H1 (cell line): ENCODE data around the gene RASAL2. TPM values are rescaled to one million over a fixed set of nuclear protein-coding genes. Genes with fewer than 3 reads are reported as not detected.

ENCODE experiments used
- CTCF ChIA-PET: fragments of 300-600 bp; sonication (Branson Sonifier 250); formaldehyde crosslinking; loops from one replicate; lab custom pipeline; 2021; ENCODE audit not compliant: partially characterized antibody; lab: Charles Lee
- POLR2A ChIA-PET: fragments of 300-600 bp; sonication (Branson Sonifier 250); formaldehyde crosslinking; loops from one replicate; lab custom pipeline; 2021; ENCODE audit warnings: inconsistent platforms; ENCODE audit not compliant: partially characterized antibody; lab: Charles Lee
- DNase-seq, 2 experiments: peaks; one replicate each; pipeline versions ENCODE4 v3.0.0 to v3.0.0-alpha.2; 2010 to 2022; ENCODE audit warnings: low spot score in 2 of 2, low read depth in 1 of 2, mixed read lengths in 1 of 2
- FAIRE-seq: peaks from 2 replicates; lab custom pipeline; 2011; peaks lifted over from hg19 to GRCh38; lab: Jason Lieb, UNC
- H2AFZ ChIP-seq: 2 replicates; pipeline ENCODE4 v1.8.1; 2012; ENCODE audit warnings: low read length, inconsistent platforms
- H2AK5ac ChIP-seq: 2 replicates; pipeline ENCODE4 v1.6.1; 2013; ENCODE audit warnings: low read depth, low read length
- H2BK120ac ChIP-seq: replicated peaks from 2 replicates; pipeline ENCODE3; 2013; ENCODE audit warnings: low read depth, low read length, inconsistent platforms
- H2BK12ac ChIP-seq: 2 replicates; pipeline ENCODE4 v1.6.1; 2013; ENCODE audit warnings: low read depth, low read length
- H2BK15ac ChIP-seq: 2 replicates; pipeline ENCODE4 v1.6.1; 2013; ENCODE audit warnings: low read length
- H2BK20ac ChIP-seq: 2 replicates; pipeline ENCODE4 v1.6.1; 2013; ENCODE audit warnings: low read length
- H2BK5ac ChIP-seq: 2 replicates; pipeline ENCODE4 v1.6.1; 2013; ENCODE audit warnings: low read depth, low read length
- H3K14ac ChIP-seq: 2 replicates; pipeline ENCODE4 v1.6.1; 2013; ENCODE audit warnings: inconsistent platforms; ENCODE audit not compliant: insufficient read length
- H3K18ac ChIP-seq: 2 replicates; pipeline ENCODE4 v1.6.1; 2013; ENCODE audit warnings: low read length; ENCODE audit errors: extremely low read depth
- H3K23ac ChIP-seq: 2 replicates; pipeline ENCODE4 v1.6.1; 2013; ENCODE audit warnings: inconsistent platforms; ENCODE audit not compliant: insufficient read length
- H3K23me2 ChIP-seq: 2 replicates; pipeline ENCODE4 v1.6.1; 2013; ENCODE audit warnings: low read depth, low read length
- H3K27ac ChIP-seq: 2 replicates; pipeline ENCODE4 v1.6.1; 2011; ENCODE audit warnings: low read depth, low read length, inconsistent platforms
- H3K27me3 ChIP-seq, 4 experiments: replicated peaks in 1 of 4; 1 replicate in 1 of 4; 2 replicates in 3 of 4; pipeline versions ENCODE4 v1.6.1 to v1.8.1; 2011 to 2013; ENCODE audit warnings: low read length in 3 of 4, mild to moderate bottlenecking in 3 of 4, inconsistent platforms in 2 of 4, mixed read lengths in 2 of 4, moderate library complexity in 1 of 4; ENCODE audit not compliant: control insufficient read depth in 3 of 4, insufficient read depth in 3 of 4; ENCODE audit errors: extremely low read depth in 1 of 4
- H3K36me3 ChIP-seq, 4 experiments: 2 replicates each; pipeline versions ENCODE4 v1.6.1 to v1.8.1; 2011 to 2013; ENCODE audit warnings: mild to moderate bottlenecking in 4 of 4, low read length in 3 of 4, moderate library complexity in 2 of 4, control low read depth in 1 of 4, inconsistent platforms in 1 of 4; ENCODE audit not compliant: insufficient read depth in 4 of 4, control insufficient read depth in 2 of 4
- H3K4ac ChIP-seq: replicated peaks from 2 replicates; pipeline ENCODE3; 2013; ENCODE audit warnings: low read length, low read depth, mixed read lengths, inconsistent platforms; ENCODE audit not compliant: insufficient read length
- H3K4me1 ChIP-seq, 4 experiments: replicated peaks in 1 of 4; 1 replicate in 1 of 4; 2 replicates in 3 of 4; pipeline versions ENCODE4 v1.6.1 to v1.8.1; 2011 to 2013; ENCODE audit warnings: low read length in 3 of 4, inconsistent platforms in 2 of 4, mixed read lengths in 1 of 4; ENCODE audit not compliant: insufficient read depth in 4 of 4, control insufficient read depth in 3 of 4
- H3K4me2 ChIP-seq, 2 experiments: 2 replicates each; pipeline versions ENCODE4 v1.6.1 to v1.8.1; 2011 to 2013; ENCODE audit warnings: low read depth in 2 of 2, low read length in 2 of 2, control low read depth in 1 of 2, inconsistent platforms in 1 of 2, mild to moderate bottlenecking in 1 of 2; ENCODE audit not compliant: insufficient read depth in 1 of 2
- H3K4me3 ChIP-seq, 4 experiments: fragments of 200-600, 300-600 bp in 1 of 4; sonication (generic), shearing (Covaris generic), sonication (Bioruptor Twin) in 1 of 4; 2 replicates each; pipeline versions ENCODE4 v1.5.1 to v1.8.1; 2011 to 2016; ENCODE audit warnings: low read length in 4 of 4, low read depth in 3 of 4, control low read depth in 2 of 4, inconsistent platforms in 2 of 4, mild to moderate bottlenecking in 2 of 4, mixed read lengths in 1 of 4, moderate library complexity in 1 of 4; ENCODE audit not compliant: insufficient read depth in 2 of 4; ENCODE audit errors: extremely low read depth in 1 of 4
- H3K56ac ChIP-seq: replicated peaks from 2 replicates; pipeline ENCODE3; 2013; ENCODE audit warnings: low read depth, mild to moderate bottlenecking, mixed read lengths, low read length, inconsistent platforms; ENCODE audit not compliant: insufficient read length
- H3K79me1 ChIP-seq: 2 replicates; pipeline ENCODE4 v1.6.1; 2013; ENCODE audit warnings: low read depth, low read length, control low read depth
- H3K79me2 ChIP-seq, 2 experiments: 2 replicates each; pipeline versions ENCODE4 v1.6.1 to v1.8.1; 2012 to 2013; ENCODE audit warnings: low read length in 2 of 2, mild to moderate bottlenecking in 2 of 2, inconsistent platforms in 1 of 2; ENCODE audit not compliant: insufficient read depth in 2 of 2, control insufficient read depth in 1 of 2
- H3K9ac ChIP-seq, 4 experiments: replicated peaks in 1 of 4; 1 replicate in 1 of 4; 2 replicates in 3 of 4; pipeline versions ENCODE4 v1.6.1 to v1.8.1; 2011 to 2013; ENCODE audit warnings: low read depth in 3 of 4, low read length in 3 of 4, control low read depth in 2 of 4, mild to moderate bottlenecking in 2 of 4, moderate library complexity in 2 of 4, inconsistent platforms in 1 of 4; ENCODE audit errors: extremely low read depth in 1 of 4
- H3K9me3 ChIP-seq, 2 experiments: 2 replicates each; pipeline versions ENCODE4 v1.6.1 to v1.8.1; 2012 to 2013; ENCODE audit warnings: mild to moderate bottlenecking in 2 of 2, moderate library complexity in 2 of 2, control low read depth in 1 of 2, inconsistent platforms in 1 of 2, low read depth in 1 of 2, low read length in 1 of 2, mixed read lengths in 1 of 2; ENCODE audit not compliant: insufficient read depth in 2 of 2
- H4K20me1 ChIP-seq, 2 experiments: replicated peaks in 1 of 2; 2 replicates each; pipeline versions ENCODE3 to v1.8.1; 2011 to 2013; ENCODE audit warnings: inconsistent platforms in 2 of 2, low read length in 2 of 2, mild to moderate bottlenecking in 1 of 2; ENCODE audit not compliant: insufficient read depth in 2 of 2, control insufficient read depth in 1 of 2
- H4K5ac ChIP-seq: 2 replicates; pipeline ENCODE4 v1.6.1; 2013; ENCODE audit warnings: low read length, low read depth, mixed read lengths, inconsistent platforms; ENCODE audit not compliant: insufficient read length
- H4K8ac ChIP-seq: 2 replicates; pipeline ENCODE4 v1.8.0; 2013; ENCODE audit warnings: mild to moderate bottlenecking, moderate library complexity, low read length, inconsistent platforms; ENCODE audit not compliant: insufficient read depth; ENCODE audit errors: extremely low read depth
- H4K91ac ChIP-seq: replicated peaks from 2 replicates; pipeline ENCODE3; 2013; ENCODE audit warnings: low read length, mixed read lengths, inconsistent platforms; ENCODE audit not compliant: insufficient read length
- BCL11A ChIP-seq, 2 experiments: IDR thresholded peaks; one replicate each; pipeline ENCODE4 v1.6.1; 2011; ENCODE audit warnings: low read depth in 2 of 2, low read length in 2 of 2, mild to moderate bottlenecking in 2 of 2
- CBX5 ChIP-seq: fragments of 300-800, 300-1000 bp; sonication (generic); IDR thresholded peaks from 2 replicates; pipeline ENCODE4 v1.7.1; 2016; ENCODE audit warnings: antibody characterized with exemption, low read length, low read depth
- CBX8 ChIP-seq: fragments of 300-800, 300-1000 bp; sonication (generic); IDR thresholded peaks from 2 replicates; pipeline ENCODE4 v1.7.1; 2016; ENCODE audit warnings: low read depth, low read length, borderline replicate concordance
- EGR1 ChIP-seq: IDR thresholded peaks from 2 replicates; pipeline ENCODE4 v1.6.1; 2011; ENCODE audit warnings: low read depth, low read length, borderline replicate concordance
- EP300 ChIP-seq, 2 experiments: IDR thresholded peaks; 1 replicate in 1 of 2; 2 replicates in 1 of 2; pipeline ENCODE4 v1.6.1; 2011 to 2012; ENCODE audit warnings: low read depth in 2 of 2, low read length in 2 of 2, mild to moderate bottlenecking in 2 of 2, borderline replicate concordance in 1 of 2, inconsistent platforms in 1 of 2, moderate library complexity in 1 of 2
- FOSL1 ChIP-seq: IDR thresholded peaks from 2 replicates; pipeline ENCODE4 v1.6.1; 2011; ENCODE audit warnings: mild to moderate bottlenecking, low read depth, low read length, moderate library complexity; ENCODE audit not compliant: insufficient read depth
- RNF2 ChIP-seq: fragments of 200-900, 300-1000 bp; sonication (generic); IDR thresholded peaks from 2 replicates; pipeline ENCODE4 v1.7.1; 2016; ENCODE audit warnings: borderline replicate concordance, low read depth, mild to moderate bottlenecking, antibody characterized with exemption, low read length; ENCODE audit not compliant: poor library complexity, severe bottlenecking; ENCODE audit errors: missing control alignments
- SP2 ChIP-seq: IDR thresholded peaks from 2 replicates; pipeline ENCODE4 v1.6.1; 2012; ENCODE audit warnings: mild to moderate bottlenecking, low read length, inconsistent platforms
- SP4 ChIP-seq: IDR thresholded peaks from 2 replicates; pipeline ENCODE4 v1.6.1; 2012; ENCODE audit warnings: low read length, inconsistent platforms
- SUZ12 ChIP-seq: fragments of 200-600 bp; sonication (generic); IDR thresholded peaks from 2 replicates; pipeline ENCODE4 v1.6.1; 2012; ENCODE audit warnings: mild to moderate bottlenecking, inconsistent platforms, low read length, moderate library complexity, mixed read lengths
- TBP ChIP-seq: IDR thresholded peaks from 2 replicates; pipeline ENCODE4 v1.6.1; 2011; ENCODE audit warnings: low read depth, low read length, improper control_type of control experiment
- ZNF274 ChIP-seq: IDR thresholded peaks from 2 replicates; pipeline ENCODE4 v1.7.0; 2012; ENCODE audit warnings: low read length, borderline replicate concordance; ENCODE audit errors: extremely low read depth
- WGBS, 2 experiments: shearing (Covaris generic) in 1 of 2; methylation state at CpG; one replicate each; pipeline versions ENCODE4 v1.1.6 to v1.1.7; 2013 to 2015; ENCODE audit warnings: low lambda C conversion rate in 2 of 2, mixed read lengths in 2 of 2, inconsistent platforms in 1 of 2, low coverage in 1 of 2, missing lambda C conversion rate in 1 of 2; ENCODE audit not compliant: insufficient replicate concordance in 2 of 2, insufficient coverage in 1 of 2, insufficient read length in 1 of 2; ENCODE audit errors: extremely low coverage in 1 of 2, missing lambda C conversion rate in 1 of 2; 5-methylcytosine and 5-hydroxymethylcytosine counted together
- polyA plus RNA-seq, 7 experiments: library from polyadenylated mRNA; depleted of rRNA in 3 of 7; stranded (reverse) in 5 of 7; unstranded in 2 of 7; fragments of >200 nt in 5 of 7; fragments of 200-250 nt in 2 of 7; gene quantifications; 1 replicate in 5 of 7; 2 replicates in 1 of 7; 4 replicates in 1 of 7; pipeline versions ENCODE4 v1.2.1 to v1.2.3, GENCODE V29; 2011 to 2013; ENCODE audit warnings: missing spikeins in 2 of 7, mixed read lengths in 2 of 7
- total RNA-seq: library from RNA; stranded (reverse); fragmentation: NEBNext Ultra II Directional; extraction: Animal tissue kit (Norgen Biotek cat#: 25700); gene quantifications from 2 replicates; pipeline ENCODE4 v1.2.1, GENCODE V29; 2021
- TF ChIP-seq, protein P1 (sequence below): IDR thresholded peaks from 2 replicates; pipeline ENCODE4 v1.6.1; 2011; ENCODE audit warnings: low read depth, mild to moderate bottlenecking, low read length; ENCODE audit not compliant: insufficient read depth

RASAL2 gene
- total and polyA plus RNA-seq, 2 of the 8 experiments (the other 6 are each of a cell fraction or from before 2014, with no cell fraction given): 15.9 to 32.5 TPM

- H2BK15ac ChIP-seq: no peak overlapping the region
- 90% methylated on average over 4 of the region's 4 CpGs; no CpG with 5 or more reads in 1 of the 2 experiments for WGBS, 2 experiments
- 0 out of 4 replicates have a peak, but pooled peaks cover 0 to 2% of the 10 kb centered on the region in 2 experiments for H3K9me3 ChIP-seq
- no peak overlapping the region for H3K23ac ChIP-seq
- no peak overlapping the region for H4K5ac ChIP-seq
- no peak overlapping the region for H2AK5ac ChIP-seq
- CTCF ChIA-PET: interaction anchor here (0.6 to 2.4 kb wide), 8 partner anchors 11 to 141 kb away, joined by 3 to 8 read pairs (median 4); no protein-coding TSS in a partner anchor
- no peak overlapping the region for H3K56ac ChIP-seq
- POLR2A ChIA-PET: interaction anchor here (1.0 to 1.3 kb wide), 2 partner anchors 11 to 15 kb away, joined by 3 to 5 read pairs; no protein-coding TSS in a partner anchor
- H3K27me3 ChIP-seq: no peaks in the 10 kb centered on the region
- H4K20me1 ChIP-seq: no peaks in the 10 kb centered on the region
- H3K18ac ChIP-seq: no peak overlapping the region
- no peaks in the 10 kb centered on the region for H3K23me2 ChIP-seq
- H4K91ac ChIP-seq: no peak overlapping the region
- no peak for DNase-seq
- 0 out of 8 replicates have a peak, but pooled peaks cover 0 to 2% (median 0%) of the 10 kb centered on the region in 4 experiments for H3K36me3 ChIP-seq
- H3K4me1 ChIP-seq: no peaks in the 10 kb centered on the region
- H2BK5ac ChIP-seq: no peak overlapping the region
- no peak overlapping the region for H2AFZ ChIP-seq
- no peak overlapping the region for H3K14ac ChIP-seq
- H3K4me2 ChIP-seq: no peak overlapping the region
- H3K4me3 ChIP-seq: no peak overlapping the region
- no peak for FAIRE-seq
- H3K79me1 ChIP-seq: no peaks in the 10 kb centered on the region
- peaks cover 0 to 47% of the 10 kb centered on the region in 2 experiments; a peak in 2 of 4 replicates for H3K79me2 ChIP-seq
- H2BK120ac ChIP-seq: no peak overlapping the region
- no peak overlapping the region for H3K4ac ChIP-seq
- H3K9ac ChIP-seq: no peak overlapping the region
- H2BK20ac ChIP-seq: no peak overlapping the region
- H3K27ac ChIP-seq: no peak overlapping the region
- no peak overlapping the region for H2BK12ac ChIP-seq
- H4K8ac ChIP-seq: no peak overlapping the region
- TF ChIP-seq SP4 (no peak), CBX5 (no peak), EGR1 (no peak), TBP (no peak), CBX8 (no peak), EP300 (IDR thresholded peaks at IDR 0.05; ENCODE audit: borderline replicate concordance in 1 of 2, low read depth in 2 of 2, low read length in 2 of 2) (no peak), BCL11A (IDR thresholded peaks at IDR 0.05; ENCODE audit: low read depth in 2 of 2, low read length in 2 of 2) (no peak), SP2 (no peak), ZNF274 (no peak), FOSL1 (no peak), RNF2 (no peak), SUZ12 (no peak)
- TF ChIP-seq, protein P1, sequence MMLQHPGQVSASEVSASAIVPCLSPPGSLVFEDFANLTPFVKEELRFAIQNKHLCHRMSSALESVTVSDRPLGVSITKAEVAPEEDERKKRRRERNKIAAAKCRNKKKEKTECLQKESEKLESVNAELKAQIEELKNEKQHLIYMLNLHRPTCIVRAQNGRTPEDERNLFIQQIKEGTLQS: no peak
These were observed 266.5 kb downstream of the RASAL2 start for GRCh38 chr1:178360421-178360820.
